Hematopoietic multipotent progenitor cell treated with erythropoietin and hydrocortisone succinate and interleukin-3 and kit ligand, for 4 days (in vitro differentiated cells): ENCODE measurements around the gene ELAVL1.

ENCODE experiments used
- DNase-seq: peaks from one replicate; pipeline ENCODE4 v3.0.0-alpha.2; 2015

Gene ELAVL1

GRCh38 chr19:7983995-7984837 is 21.2 kb downstream of the ELAVL1 start:
- DNase-seq, result no peak

- DNase-seq, result no peak
These were observed 22.0 kb downstream of the ELAVL1 start for GRCh38 chr19:7983286-7983950.

GRCh38 chr19:7982651-7983099 is 22.8 kb downstream of the ELAVL1 start:
- no peak for DNase-seq

GRCh38 chr19:7982103-7982502 is 23.3 kb downstream of the ELAVL1 start:
- DNase-seq, result no peak

- DNase-seq, result no peak
These were observed 23.8 kb downstream of the ELAVL1 start for GRCh38 chr19:7981661-7982060.

- peak; percentile 47 for DNase-seq
These were observed 24.2 kb downstream of the ELAVL1 start for GRCh38 chr19:7981199-7981598.

- no peak for DNase-seq
These were observed 24.8 kb downstream of the ELAVL1 start for GRCh38 chr19:7980635-7981121.

GRCh38 chr19:7980168-7980567 is 25.3 kb downstream of the ELAVL1 start:
- DNase-seq, result no peak

- DNase-seq, result no peak
These were observed 25.9 kb downstream of the ELAVL1 start for GRCh38 chr19:7979559-7979958.

GRCh38 chr19:7979011-7979410 is 26.4 kb downstream of the ELAVL1 start:
- no peak for DNase-seq

- DNase-seq, result no peak
These were observed 27.1 kb downstream of the ELAVL1 start for GRCh38 chr19:7978179-7978825.

- DNase-seq, result no peak
These were observed 27.8 kb downstream of the ELAVL1 start for GRCh38 chr19:7977723-7978040.

- DNase-seq, result no peak
These were observed 28.3 kb downstream of the ELAVL1 start for GRCh38 chr19:7977021-7977722.

GRCh38 chr19:7976461-7976860 is 29.0 kb downstream of the ELAVL1 start:
- no peak for DNase-seq

GRCh38 chr19:7975037-7975436 is 30.4 kb downstream of the ELAVL1 start:
- DNase-seq, result no peak

- DNase-seq, result no peak
These were observed 31.6 kb downstream of the ELAVL1 start for GRCh38 chr19:7973883-7974282.

GRCh38 chr19:7971553-7972520 is 33.6 kb downstream of the ELAVL1 start:
- DNase-seq, result peak; percentile 19

GRCh38 chr19:7970716-7971448 is 34.6 kb downstream of the ELAVL1 start:
- DNase-seq, result peak; percentile 74

GRCh38 chr19:7969555-7969939 is 35.9 kb downstream of the ELAVL1 start:
- no peak for DNase-seq

- DNase-seq, result peak; percentile 42
These were observed 36.5 kb downstream of the ELAVL1 start for GRCh38 chr19:7968796-7969554.
